GM21390 (cell line): ENCODE results near the gene LIFR.

Source experiments
- ATAC-seq: cut with Tn5 transposase; IDR thresholded peaks from one replicate; pipeline ENCODE4 v1.9.1; 2021; ENCODE audit not compliant: unreplicated experiment

Gene LIFR

GRCh38 chr5:38445374-38446028, 110.9 kb downstream of the LIFR start:
- ATAC-seq, result no peak

GRCh38 chr5:38443390-38443789, 113.1 kb downstream of the LIFR start:
- no peak for ATAC-seq

GRCh38 chr5:38442247-38442573, 114.2 kb downstream of the LIFR start:
- no peak for ATAC-seq

- ATAC-seq, result peak; percentile 99
Observed at GRCh38 chr5:38441453-38442246, 114.8 kb downstream of the LIFR start.

GRCh38 chr5:38438757-38439156, 117.7 kb downstream of the LIFR start:
- no peak for ATAC-seq

GRCh38 chr5:38434966-38435705, 121.3 kb downstream of the LIFR start:
- ATAC-seq, result no peak

- ATAC-seq, result no peak
Observed at GRCh38 chr5:38433160-38433861, 123.1 kb downstream of the LIFR start.

GRCh38 chr5:38431242-38431853, 125.1 kb downstream of the LIFR start:
- no peak for ATAC-seq

GRCh38 chr5:38426986-38427950, 129.2 kb downstream of the LIFR start:
- ATAC-seq, result no peak

- no peak for ATAC-seq
Observed at GRCh38 chr5:38426490-38426889, 130.0 kb downstream of the LIFR start.
